K562 (cell line): ENCODE data around the gene TGOLN2.

Source experiments
- ARID3A ChIP-seq: IDR thresholded peaks from 2 replicates; pipeline ENCODE4 v1.6.1; 2012; ENCODE audit warnings: low read depth, low read length, improper control_type of control experiment, borderline replicate concordance
- CTCF ChIP-seq, 3 experiments: IDR thresholded peaks in 2 of 3; conservative IDR thresholded peaks in 1 of 3; 2 replicates each; pipeline ENCODE4 v1.5.1; 2011 to 2012; ENCODE audit warnings: low read length in 3 of 3, mild to moderate bottlenecking in 3 of 3, control low read depth in 2 of 3, improper control_type of control experiment in 1 of 3, inconsistent platforms in 1 of 3, low read depth in 1 of 3, mixed read lengths in 1 of 3, moderate library complexity in 1 of 3; ENCODE audit not compliant: insufficient read depth in 2 of 3
- MGA ChIP-seq: fragments of 450-650 bp; IDR thresholded peaks from 2 replicates; pipeline ENCODE4 v1.6.1; 2016; ENCODE audit warnings: mild to moderate bottlenecking, moderate library complexity
- RBM22 ChIP-seq: fragments of 200-400 bp; formaldehyde crosslinking; IDR thresholded peaks from 2 replicates; pipeline ENCODE4 v1.6.1; 2018; ENCODE audit warnings: low read length, low read depth; ENCODE audit not compliant: poor library complexity, severe bottlenecking
- SPI1 ChIP-seq: IDR thresholded peaks from 2 replicates; pipeline ENCODE4 v1.6.1; 2011; ENCODE audit warnings: low read depth, low read length, control low read depth, borderline replicate concordance
- ZNF12 ChIP-seq: sonication (generic); formaldehyde crosslinking; IDR thresholded peaks from 2 replicates; pipeline ENCODE4 v1.4.0; 2020; ENCODE audit warnings: mild to moderate bottlenecking, missing genetic modification reagents
- ZNF134 ChIP-seq: fragments of 250-450 bp; sonication (Bioruptor Pico); conservative IDR thresholded peaks from 2 replicates; pipeline ENCODE4 v1.4.0; 2020

- TF ChIP-seq ZNF12 (CRISPR knock-in tag), result no peak
- TF ChIP-seq CTCF (IDR thresholded peaks at IDR 0.05 in 2 of 3, conservative IDR thresholded peaks at IDR 0.05 in 1 of 3; ENCODE audit: insufficient read depth in 2 of 3, low read depth in 1 of 3, low read length in 3 of 3), result no peak
- TF ChIP-seq MGA, result no peak
- TF ChIP-seq ZNF134 (CRISPR knock-in tag), result no peak
- TF ChIP-seq ARID3A, result no peak
- no peak for TF ChIP-seq SPI1
- no peak for TF ChIP-seq RBM22
These were observed 48.7 kb upstream of the TGOLN2 start for GRCh38 chr2:85376291-85377065.
